Left cardiac atrium (tissue), 4 donors: ENCODE measurements around the gene SDK1. TPM values are rescaled to one million over a fixed set of nuclear protein-coding genes. Genes with fewer than 3 reads are reported as not detected.

ENCODE experiments used
- ATAC-seq, 2 donors: fragments of 200-7000 bp; cut with Tn5 transposase; one replicate each; pipeline ENCODE4 v1.9.1; 2020; ENCODE audit warnings: mild to moderate bottlenecking in 2 of 2, moderate library complexity in 2 of 2
- DNase-seq: peaks from one replicate; pipeline ENCODE4 v3.0.0-alpha.2; 2020
- intact Hi-C, 2 donors: fragments of 100-400 bp; cut with DNase I; formaldehyde crosslinking; loops; one replicate each; pipeline versions ENCODE4 v1.14.1 to v1.15.1; 2022 to 2023
- total RNA-seq, 2 donors: library from RNA; stranded (reverse); fragmentation: NEBNext Ultra II Directional; extraction: Animal tissue kit (Norgen Biotek cat#: 25700); gene quantifications; one replicate each; pipeline ENCODE4 v1.2.1, GENCODE V29; 2021
- donor health status: DM: no; HTN: yes; CAD: no.
- donor health status: DM: no; HTN: yes; CAD: no; lungs with severe emphysema.
- donor health status: DM: yes; HTN: yes; CAD: no.
- donor health status: Dilated cardiomyopathy.

SDK1 gene
- total RNA-seq, 2 donors from 2014 or later: 2.0 to 2.8 TPM

- intact Hi-C loops: no loop called here
- ATAC-seq (no peak), DNase-seq (no peak)
These were observed 719.0 kb downstream of the SDK1 start for GRCh38 chr7:4020086-4020485.

- intact Hi-C loops: no loop called here
- no peak for DNase-seq
- ATAC-seq: no peak
These were observed 720.4 kb downstream of the SDK1 start for GRCh38 chr7:4021413-4021812.

GRCh38 chr7:4022265-4022664 lies 721.2 kb downstream of the SDK1 start:
- intact Hi-C loops: no loop called here
- DNase-seq: no peak
- ATAC-seq: no peak

GRCh38 chr7:4023502-4023901 lies 722.5 kb downstream of the SDK1 start:
- no peak for ATAC-seq
- intact Hi-C loops: no loop called here
- no peak for DNase-seq

- DNase-seq (no peak), ATAC-seq (no peak)
- intact Hi-C loops: no loop called here
These were observed 723.1 kb downstream of the SDK1 start for GRCh38 chr7:4024133-4024532.

GRCh38 chr7:4024806-4025205 lies 723.8 kb downstream of the SDK1 start:
- intact Hi-C loops: no loop called here
- ATAC-seq (no peak), DNase-seq (no peak)

- DNase-seq (no peak), ATAC-seq (no peak)
- intact Hi-C loops: no loop called here
These were observed 724.2 kb downstream of the SDK1 start for GRCh38 chr7:4025210-4025609.

- no peak for ATAC-seq
- intact Hi-C loops: no loop called here
- no peak for DNase-seq
These were observed 724.9 kb downstream of the SDK1 start for GRCh38 chr7:4025694-4026615.

GRCh38 chr7:4026941-4027486 lies 726.0 kb downstream of the SDK1 start:
- ATAC-seq: no peak
- intact Hi-C loops: no loop called here
- no peak for DNase-seq

- DNase-seq (no peak), ATAC-seq (no peak)
- intact Hi-C loops: no loop called here
These were observed 727.2 kb downstream of the SDK1 start for GRCh38 chr7:4028221-4028620.

- no peak for ATAC-seq
- no peak for DNase-seq
- intact Hi-C loops: no loop called here
These were observed 728.9 kb downstream of the SDK1 start for GRCh38 chr7:4029941-4030340.

- ATAC-seq: no peak
- intact Hi-C loops: no loop called here
- DNase-seq: no peak
These were observed 729.4 kb downstream of the SDK1 start for GRCh38 chr7:4030346-4030950.

- intact Hi-C loops: no loop called here
- no peak for ATAC-seq
- DNase-seq: no peak
These were observed 732.9 kb downstream of the SDK1 start for GRCh38 chr7:4033996-4034395.

- DNase-seq: no peak
- ATAC-seq: no peak
- intact Hi-C loops: no loop called here
These were observed 736.3 kb downstream of the SDK1 start for GRCh38 chr7:4037308-4037707.

GRCh38 chr7:4037877-4038276 lies 736.8 kb downstream of the SDK1 start:
- intact Hi-C loops: no loop called here
- DNase-seq: no peak
- no peak for ATAC-seq

GRCh38 chr7:4040109-4040928 lies 739.3 kb downstream of the SDK1 start:
- ATAC-seq: no peak
- intact Hi-C loops: no loop called here
- no peak for DNase-seq

GRCh38 chr7:4042402-4043045 lies 741.5 kb downstream of the SDK1 start:
- ATAC-seq (no peak), DNase-seq (no peak)
- intact Hi-C loops: no loop called here

- intact Hi-C loops: no loop called here
- ATAC-seq (no peak), DNase-seq (no peak)
These were observed 742.9 kb downstream of the SDK1 start for GRCh38 chr7:4043988-4044387.

GRCh38 chr7:4045450-4045849 lies 744.4 kb downstream of the SDK1 start:
- DNase-seq (no peak), ATAC-seq (no peak)
- intact Hi-C loops: no loop called here
